ENCODE measurements around the gene KANSL2. TPM values are rescaled to one million over a fixed set of nuclear protein-coding genes. Genes with fewer than 3 reads are reported as not detected.

The KANSL2 gene
- total and polyA plus RNA-seq, 2 of the 13 experiments (the other 11 are each of a cell fraction or from before 2014, with no cell fraction given), result 24.1 to 41.3 TPM

DNA sequence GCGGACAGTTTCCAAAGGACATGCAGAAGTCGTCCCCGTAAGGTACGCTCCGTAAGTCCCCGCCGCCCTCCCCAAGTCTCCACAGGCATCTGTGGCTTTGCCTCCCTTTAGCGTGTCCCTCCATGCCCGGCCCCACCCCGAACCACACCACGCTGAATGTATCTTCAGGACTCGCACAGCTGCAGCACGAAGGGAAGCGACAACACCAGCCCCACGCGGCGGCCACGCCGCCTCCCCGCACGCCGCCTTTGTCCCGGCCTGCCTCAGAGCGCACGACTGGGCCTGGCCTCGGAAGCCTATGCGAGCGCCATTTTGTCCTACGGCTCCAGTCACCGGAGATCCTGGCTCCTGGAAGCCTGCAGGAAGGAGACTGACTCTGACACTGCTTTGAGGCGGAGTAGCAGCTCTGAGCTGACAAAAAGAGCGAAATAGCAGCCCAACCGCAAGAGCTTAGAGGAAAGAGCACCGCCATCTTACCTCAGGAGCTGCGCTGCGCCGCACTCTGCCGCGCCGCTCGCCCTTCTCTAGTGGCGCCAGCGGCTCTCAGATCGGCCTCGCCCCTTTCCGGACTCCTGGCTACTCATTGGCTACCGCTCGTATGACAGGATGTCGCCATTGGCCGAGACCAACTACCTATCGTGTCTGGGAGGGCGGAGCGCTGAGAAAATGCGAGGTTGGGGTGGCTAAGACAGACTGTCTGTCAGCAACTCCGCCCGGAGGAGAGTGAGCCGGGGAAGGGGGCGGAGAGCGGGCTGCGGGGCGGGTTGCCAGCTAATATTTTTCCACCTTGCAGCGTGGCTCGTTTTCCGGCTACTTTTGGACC, at the start of gene KANSL2 (continued):
- TF ChIP-seq PAXIP1 (CRISPR knock-in tag; conservative IDR thresholded peaks at IDR 0.05), result peak; percentile 53
- TF ChIP-seq, protein P1, sequence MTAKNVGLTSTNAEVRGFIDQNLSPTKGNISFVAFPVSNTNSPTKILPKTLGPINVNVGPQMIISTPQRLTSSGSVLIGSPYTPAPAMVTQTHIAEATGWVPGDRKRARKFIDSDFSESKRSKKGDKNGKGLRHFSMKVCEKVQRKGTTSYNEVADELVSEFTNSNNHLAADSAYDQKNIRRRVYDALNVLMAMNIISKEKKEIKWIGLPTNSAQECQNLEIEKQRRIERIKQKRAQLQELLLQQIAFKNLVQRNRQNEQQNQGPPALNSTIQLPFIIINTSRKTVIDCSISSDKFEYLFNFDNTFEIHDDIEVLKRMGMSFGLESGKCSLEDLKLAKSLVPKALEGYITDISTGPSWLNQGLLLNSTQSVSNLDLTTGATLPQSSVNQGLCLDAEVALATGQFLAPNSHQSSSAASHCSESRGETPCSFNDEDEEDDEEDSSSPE (CRISPR knock-in tag; IDR thresholded peaks at IDR 0.05), result peak; percentile 87
- TF ChIP-seq ZFP36L2 (CRISPR knock-in tag; IDR thresholded peaks at IDR 0.05), result peak; percentile 91; the same call in 1 of the 2 replicates
- TF ChIP-seq, protein P2, sequence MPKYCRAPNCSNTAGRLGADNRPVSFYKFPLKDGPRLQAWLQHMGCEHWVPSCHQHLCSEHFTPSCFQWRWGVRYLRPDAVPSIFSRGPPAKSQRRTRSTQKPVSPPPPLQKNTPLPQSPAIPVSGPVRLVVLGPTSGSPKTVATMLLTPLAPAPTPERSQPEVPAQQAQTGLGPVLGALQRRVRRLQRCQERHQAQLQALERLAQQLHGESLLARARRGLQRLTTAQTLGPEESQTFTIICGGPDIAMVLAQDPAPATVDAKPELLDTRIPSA (CRISPR knock-in tag; IDR thresholded peaks at IDR 0.05; ENCODE audit: borderline replicate concordance), result no peak
- no peak for TF ChIP-seq RCOR2 (CRISPR knock-in tag; IDR thresholded peaks at IDR 0.05)
- TF ChIP-seq, protein P3, sequence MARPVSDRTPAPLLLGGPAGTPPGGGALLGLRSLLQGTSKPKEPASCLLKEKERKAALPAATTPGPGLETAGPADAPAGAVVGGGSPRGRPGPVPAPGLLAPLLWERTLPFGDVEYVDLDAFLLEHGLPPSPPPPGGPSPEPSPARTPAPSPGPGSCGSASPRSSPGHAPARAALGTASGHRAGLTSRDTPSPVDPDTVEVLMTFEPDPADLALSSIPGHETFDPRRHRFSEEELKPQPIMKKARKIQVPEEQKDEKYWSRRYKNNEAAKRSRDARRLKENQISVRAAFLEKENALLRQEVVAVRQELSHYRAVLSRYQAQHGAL (CRISPR knock-in tag; IDR thresholded peaks at IDR 0.05; ENCODE audit: not compliant biosample characterization), result no peak
- TF ChIP-seq, protein P4, sequence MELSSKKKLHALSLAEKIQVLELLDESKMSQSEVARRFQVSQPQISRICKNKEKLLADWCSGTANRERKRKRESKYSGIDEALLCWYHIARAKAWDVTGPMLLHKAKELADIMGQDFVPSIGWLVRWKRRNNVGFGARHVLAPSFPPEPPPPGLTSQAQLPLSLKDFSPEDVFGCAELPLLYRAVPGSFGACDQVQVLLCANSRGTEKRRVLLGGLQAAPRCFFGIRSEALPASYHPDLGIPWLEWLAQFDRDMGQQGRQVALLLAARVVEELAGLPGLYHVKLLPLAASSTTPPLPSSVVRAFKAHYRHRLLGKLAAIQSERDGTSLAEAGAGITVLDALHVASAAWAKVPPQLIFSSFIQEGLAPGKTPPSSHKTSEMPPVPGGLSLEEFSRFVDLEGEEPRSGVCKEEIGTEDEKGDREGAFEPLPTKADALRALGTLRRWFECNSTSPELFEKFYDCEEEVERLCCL (CRISPR knock-in tag; IDR thresholded peaks at IDR 0.05; ENCODE audit: borderline replicate concordance), result peak; percentile 95
- no peak for TF ChIP-seq LBX2 (CRISPR knock-in tag; IDR thresholded peaks at IDR 0.05; ENCODE audit: borderline replicate concordance)
- no peak for TF ChIP-seq TBL1XR1 (IDR thresholded peaks at IDR 0.05; ENCODE audit: borderline replicate concordance, low read length, partially characterized antibody)
- TF ChIP-seq, protein P5, sequence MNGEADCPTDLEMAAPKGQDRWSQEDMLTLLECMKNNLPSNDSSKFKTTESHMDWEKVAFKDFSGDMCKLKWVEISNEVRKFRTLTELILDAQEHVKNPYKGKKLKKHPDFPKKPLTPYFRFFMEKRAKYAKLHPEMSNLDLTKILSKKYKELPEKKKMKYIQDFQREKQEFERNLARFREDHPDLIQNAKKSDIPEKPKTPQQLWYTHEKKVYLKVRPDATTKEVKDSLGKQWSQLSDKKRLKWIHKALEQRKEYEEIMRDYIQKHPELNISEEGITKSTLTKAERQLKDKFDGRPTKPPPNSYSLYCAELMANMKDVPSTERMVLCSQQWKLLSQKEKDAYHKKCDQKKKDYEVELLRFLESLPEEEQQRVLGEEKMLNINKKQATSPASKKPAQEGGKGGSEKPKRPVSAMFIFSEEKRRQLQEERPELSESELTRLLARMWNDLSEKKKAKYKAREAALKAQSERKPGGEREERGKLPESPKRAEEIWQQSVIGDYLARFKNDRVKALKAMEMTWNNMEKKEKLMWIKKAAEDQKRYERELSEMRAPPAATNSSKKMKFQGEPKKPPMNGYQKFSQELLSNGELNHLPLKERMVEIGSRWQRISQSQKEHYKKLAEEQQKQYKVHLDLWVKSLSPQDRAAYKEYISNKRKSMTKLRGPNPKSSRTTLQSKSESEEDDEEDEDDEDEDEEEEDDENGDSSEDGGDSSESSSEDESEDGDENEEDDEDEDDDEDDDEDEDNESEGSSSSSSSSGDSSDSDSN (CRISPR knock-in tag; IDR thresholded peaks at IDR 0.05), result peak; percentile 95
- peak; percentile 99 for TF ChIP-seq POLR2A (IDR thresholded peaks at IDR 0.05; ENCODE audit: insufficient read depth in 1 of 2, low read depth in 2 of 2, low read length in 2 of 2)
- TF ChIP-seq KAT7 (CRISPR knock-in tag; IDR thresholded peaks at IDR 0.05; ENCODE audit: borderline replicate concordance), result no peak
- no peak for TF ChIP-seq ZNF709 (CRISPR knock-in tag; IDR thresholded peaks at IDR 0.05)
- no peak for TF ChIP-seq ZFP36 (IDR thresholded peaks at IDR 0.05; ENCODE audit: borderline replicate concordance, low read depth, low read length, partially characterized antibody)
- no peak for TF ChIP-seq TRAFD1 (CRISPR knock-in tag; IDR thresholded peaks at IDR 0.05; ENCODE audit: borderline replicate concordance)
